A673 (cell line): ENCODE measurements around the gene CRPPA. TPM values are rescaled to one million over a fixed set of nuclear protein-coding genes. Genes with fewer than 3 reads are reported as not detected.

Experiments used
- BruUV-seq: library from RNA; stranded (reverse); fragments of 400-500 nt; replicated peaks from 2 replicates; lab custom pipeline; 2021; lab: Mats Ljungman, UMichigan
- CTCF ChIA-PET: fragments of 300-600 bp; sonication (Branson Sonifier 250); formaldehyde crosslinking; loops from one replicate; lab custom pipeline; 2022; ENCODE audit warnings: antibody characterized with exemption; lab: Charles Lee
- POLR2A ChIA-PET: fragments of 300-600 bp; sonication (Branson Sonifier 250); formaldehyde crosslinking; loops from one replicate; lab custom pipeline; 2022; ENCODE audit warnings: antibody characterized with exemption; ENCODE audit not compliant: low non-redundant PET; lab: Charles Lee
- DNase-seq: peaks from one replicate; pipeline ENCODE4 v3.0.0-alpha.2; 2015; ENCODE audit warnings: low spot score
- H3K27ac ChIP-seq: fragments of 200-600 bp; sonication (generic); 2 replicates; pipeline ENCODE4 v1.5.1; 2016; ENCODE audit warnings: mixed run types, low read depth, mild to moderate bottlenecking, mixed read lengths, antibody characterized with exemption, low read length; ENCODE audit not compliant: poor library complexity, severe bottlenecking
- H3K27me3 ChIP-seq: fragments of 200-600 bp; sonication (generic); replicated peaks from 2 replicates; pipeline ENCODE4 v1.6.1; 2017; ENCODE audit warnings: mixed run types, low read depth, mild to moderate bottlenecking, mixed read lengths, antibody characterized with exemption, low read length; ENCODE audit not compliant: insufficient read depth, poor library complexity
- H3K36me3 ChIP-seq: fragments of 200-600 bp; sonication (generic); 2 replicates; pipeline ENCODE4 v1.6.1; 2016; ENCODE audit warnings: mixed run types, mild to moderate bottlenecking, mixed read lengths, antibody characterized with exemption, low read length; ENCODE audit not compliant: insufficient read depth, poor library complexity, severe bottlenecking
- H3K4me1 ChIP-seq: fragments of 200-600 bp; sonication (generic); 2 replicates; pipeline ENCODE4 v1.6.1; 2017; ENCODE audit warnings: mixed run types, mild to moderate bottlenecking, mixed read lengths, antibody characterized with exemption, low read length; ENCODE audit not compliant: insufficient read depth, poor library complexity, severe bottlenecking
- H3K4me3 ChIP-seq: fragments of 200-600 bp; sonication (generic); 2 replicates; pipeline ENCODE4 v1.5.1; 2016; ENCODE audit warnings: low read depth, mixed run types, mild to moderate bottlenecking, mixed read lengths, low read length; ENCODE audit not compliant: poor library complexity, severe bottlenecking
- H3K9me3 ChIP-seq: fragments of 200-600 bp; sonication (generic); 2 replicates; pipeline ENCODE4 v1.6.1; 2016; ENCODE audit warnings: mixed run types, low read depth, mild to moderate bottlenecking, mixed read lengths, antibody characterized with exemption, low read length; ENCODE audit not compliant: poor library complexity, severe bottlenecking
- EZH2 ChIP-seq: fragments of 200-600 bp; sonication (generic); IDR thresholded peaks from 2 replicates; pipeline ENCODE4 v1.6.1; 2017; ENCODE audit warnings: borderline replicate concordance, low read depth, mild to moderate bottlenecking, mixed read lengths, antibody characterized with exemption, low read length; ENCODE audit not compliant: poor library complexity, severe bottlenecking
- intact Hi-C: fragments of 100-400 bp; cut with micrococcal nuclease; formaldehyde crosslinking; loops from one replicate; pipeline ENCODE4 v1.10.0; 2022; ENCODE audit not compliant: unreplicated experiment
- total RNA-seq: library from RNA; stranded (reverse); gene quantifications from 2 replicates; pipeline ENCODE4 v1.2.3, GENCODE V29; 2021
- TF ChIP-seq, protein P1 (sequence below): fragments of 300-800, 200-600 bp; sonication (generic); conservative IDR thresholded peaks from 2 replicates; pipeline ENCODE4 v1.5.1; 2017; ENCODE audit warnings: low read depth, mild to moderate bottlenecking, antibody characterized with exemption, low read length, moderate library complexity, mixed read lengths

The CRPPA gene
- total RNA-seq, 1 experiment from 2014 or later: 0.21 TPM

DNA sequence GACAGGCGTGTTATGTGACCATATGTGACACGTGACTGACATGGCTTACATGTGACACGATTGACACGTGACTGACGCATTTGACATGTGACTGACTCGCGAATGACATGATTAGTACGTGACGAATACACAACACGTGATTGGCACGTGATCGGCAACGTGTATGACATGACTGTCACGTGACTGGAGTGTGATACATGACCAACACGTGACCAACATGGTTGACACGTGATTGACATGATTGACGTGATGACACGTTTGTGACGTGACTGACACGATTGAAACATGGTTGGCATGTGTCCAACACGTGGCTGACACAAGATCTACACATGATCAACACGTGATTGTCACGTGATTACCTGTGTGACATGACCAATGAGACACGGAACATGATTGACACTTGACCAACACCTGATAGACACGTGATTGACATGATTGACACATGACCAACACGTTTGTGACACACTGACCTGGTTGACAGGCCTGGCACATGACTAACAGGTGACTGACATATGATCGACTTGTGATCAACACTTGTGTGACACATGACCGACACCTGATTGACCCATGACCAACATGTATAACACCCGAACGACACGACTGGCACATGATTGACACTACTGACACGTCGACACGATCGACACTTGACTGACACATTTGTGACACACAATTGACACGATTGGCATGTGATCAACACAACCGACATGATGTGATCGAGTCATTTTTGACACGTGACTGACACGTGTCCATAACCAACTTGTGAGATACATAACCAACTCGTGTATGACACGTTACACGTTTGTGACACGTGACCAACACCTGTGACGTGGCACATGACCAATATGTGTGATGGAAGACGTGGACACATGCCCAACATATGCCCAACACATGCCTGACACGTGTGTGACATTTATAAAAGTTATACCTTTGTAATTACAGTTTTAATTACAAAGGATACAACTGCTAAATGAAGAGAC, 21.1 kb downstream of the CRPPA start:
- ChIA-PET CTCF (no interaction called here), POLR2A (no interaction called here)
- no peak for DNase-seq
- H3K27ac ChIP-seq: no peak overlapping the region
- H3K36me3 ChIP-seq: no peaks in the 10 kb centered on the region
- intact Hi-C loops: no loop called here
- peaks cover 43% of the 10 kb centered on the region for H3K9me3 ChIP-seq
- no peaks in the 10 kb centered on the region for H3K27me3 ChIP-seq
- TF ChIP-seq, protein P1, sequence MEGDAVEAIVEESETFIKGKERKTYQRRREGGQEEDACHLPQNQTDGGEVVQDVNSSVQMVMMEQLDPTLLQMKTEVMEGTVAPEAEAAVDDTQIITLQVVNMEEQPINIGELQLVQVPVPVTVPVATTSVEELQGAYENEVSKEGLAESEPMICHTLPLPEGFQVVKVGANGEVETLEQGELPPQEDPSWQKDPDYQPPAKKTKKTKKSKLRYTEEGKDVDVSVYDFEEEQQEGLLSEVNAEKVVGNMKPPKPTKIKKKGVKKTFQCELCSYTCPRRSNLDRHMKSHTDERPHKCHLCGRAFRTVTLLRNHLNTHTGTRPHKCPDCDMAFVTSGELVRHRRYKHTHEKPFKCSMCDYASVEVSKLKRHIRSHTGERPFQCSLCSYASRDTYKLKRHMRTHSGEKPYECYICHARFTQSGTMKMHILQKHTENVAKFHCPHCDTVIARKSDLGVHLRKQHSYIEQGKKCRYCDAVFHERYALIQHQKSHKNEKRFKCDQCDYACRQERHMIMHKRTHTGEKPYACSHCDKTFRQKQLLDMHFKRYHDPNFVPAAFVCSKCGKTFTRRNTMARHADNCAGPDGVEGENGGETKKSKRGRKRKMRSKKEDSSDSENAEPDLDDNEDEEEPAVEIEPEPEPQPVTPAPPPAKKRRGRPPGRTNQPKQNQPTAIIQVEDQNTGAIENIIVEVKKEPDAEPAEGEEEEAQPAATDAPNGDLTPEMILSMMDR: no peak
- no peak for TF ChIP-seq EZH2
- no peak overlapping the region for H3K4me3 ChIP-seq
- no peaks in the 10 kb centered on the region for H3K4me1 ChIP-seq
- BruUV-seq: no TSS peak

DNA sequence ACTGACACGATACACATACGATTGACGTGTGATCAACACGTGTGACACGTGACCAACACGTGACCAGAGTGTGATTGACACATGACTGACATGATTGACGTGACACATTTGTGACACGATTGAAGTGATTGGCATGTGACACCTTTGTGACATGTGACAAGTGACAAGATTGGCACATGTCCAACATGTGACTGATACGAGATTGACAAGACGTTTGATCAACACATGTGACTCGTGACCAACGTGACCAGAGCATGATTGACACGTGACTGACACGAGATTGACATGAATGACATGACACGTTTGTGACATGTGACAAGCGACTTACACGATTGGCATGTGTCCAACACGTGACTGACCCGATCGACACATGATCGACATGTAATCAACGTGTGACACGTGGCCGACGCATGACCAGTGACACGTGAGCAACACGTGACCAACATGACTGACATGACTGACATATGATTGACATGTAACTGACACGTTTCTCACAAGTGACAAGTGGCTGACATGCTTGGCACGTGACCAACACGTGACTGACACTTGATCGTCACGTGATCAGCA, 22.0 kb downstream of the CRPPA start:
- DNase-seq: no peak
- Histone ChIP-seq H3K27me3 (no peaks in the 10 kb centered on the region), H3K4me3 (no peak overlapping the region), H3K9me3 (peaks cover 43% of the 10 kb centered on the region), H3K36me3 (no peaks in the 10 kb centered on the region), H3K4me1 (no peaks in the 10 kb centered on the region), H3K27ac (no peak overlapping the region)
- no peak for TF ChIP-seq EZH2
- TF ChIP-seq, protein P1: no peak
- intact Hi-C loops: no loop called here
- CTCF ChIA-PET: no interaction called here
- BruUV-seq: no TSS peak
- POLR2A ChIA-PET: no interaction called here

DNA sequence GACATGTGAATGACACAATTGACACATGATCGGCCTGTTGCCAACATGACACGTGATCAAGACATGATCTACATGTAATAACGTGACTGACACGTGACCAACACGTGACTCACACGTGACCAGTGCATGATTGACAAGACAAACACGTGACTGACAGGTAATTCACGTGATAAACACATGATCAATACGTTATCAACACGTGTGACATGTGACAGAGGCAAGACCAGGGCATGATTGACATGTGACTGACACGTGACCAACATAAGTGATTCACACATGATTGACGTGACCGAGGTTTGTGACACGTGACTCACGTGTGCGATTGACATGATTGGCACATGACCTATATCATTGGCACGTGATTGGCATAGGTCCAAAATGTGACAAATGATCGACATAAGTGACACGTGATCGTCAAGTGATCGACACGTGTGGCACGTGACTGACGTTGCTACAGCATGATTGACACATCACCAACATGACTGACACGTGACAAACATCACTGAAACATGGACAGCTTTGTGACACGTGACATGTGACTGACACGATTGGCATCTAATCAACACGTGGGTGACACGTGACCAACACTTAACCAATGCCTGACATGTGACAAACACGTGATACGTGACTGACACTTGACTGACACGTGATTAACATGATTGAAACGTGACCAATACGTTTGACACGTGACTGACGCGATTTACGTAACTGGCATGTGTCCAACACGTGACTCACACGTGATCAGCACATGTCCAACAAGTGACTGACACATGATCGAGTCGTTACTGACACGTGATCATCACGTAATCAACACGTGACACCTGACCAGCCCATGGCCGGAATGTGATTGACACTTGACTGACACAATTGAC, 23.0 kb downstream of the CRPPA start:
- H3K9me3 ChIP-seq: peaks cover 50% of the 10 kb centered on the region

More for the DNA sequence above, 23.0 kb downstream of the CRPPA start:
- no peak for DNase-seq
- no peaks in the 10 kb centered on the region for H3K36me3 ChIP-seq
- ChIA-PET POLR2A (no interaction called here), CTCF (no interaction called here)
- H3K4me3 ChIP-seq: no peak overlapping the region
- H3K27ac ChIP-seq: no peak overlapping the region
- TF ChIP-seq, protein P1: no peak
- TF ChIP-seq EZH2: no peak
- no TSS peak for BruUV-seq
- no peaks in the 10 kb centered on the region for H3K27me3 ChIP-seq
- no peaks in the 10 kb centered on the region for H3K4me1 ChIP-seq
- intact Hi-C loops: no loop called here
